ENCODE measurements around the gene CDSN.

Gene CDSN

GRCh38 chr6:31116661-31117385 is 3.4 kb downstream of the CDSN start:
- DNase-seq (ENCODE audit: low spot score in 2 of 2): no peak
- Histone ChIP-seq H3K4me3 (no peak overlapping the region), H3K36me3 (replicated peaks) (no peaks in the 10 kb centered on the region), H3K9me3 (no peaks in the 10 kb centered on the region), H3K27me3 (ENCODE audit: low read depth) (no peaks in the 10 kb centered on the region), H3K4me1 (no peaks in the 10 kb centered on the region)
- in situ Hi-C loops (cut with MboI; ENCODE audit: low sequenced_read_pairs): no loop called here

GRCh38 chr6:31115941-31116560 is 4.2 kb downstream of the CDSN start:
- no peaks in the 10 kb centered on the region for H3K27me3 ChIP-seq (ENCODE audit: low read depth)
- no peaks in the 10 kb centered on the region for H3K4me1 ChIP-seq
- no peaks in the 10 kb centered on the region for H3K9me3 ChIP-seq
- no peak for DNase-seq (ENCODE audit: low spot score in 2 of 2)
- H3K36me3 ChIP-seq (replicated peaks): no peaks in the 10 kb centered on the region
- in situ Hi-C loops (cut with MboI; ENCODE audit: low sequenced_read_pairs): no loop called here
- no peak overlapping the region for H3K4me3 ChIP-seq

- Histone ChIP-seq H3K36me3 (replicated peaks) (no peaks in the 10 kb centered on the region), H3K4me1 (no peaks in the 10 kb centered on the region), H3K9me3 (no peaks in the 10 kb centered on the region), H3K4me3 (no peak overlapping the region), H3K27me3 (ENCODE audit: low read depth) (peaks cover 4% of the 10 kb centered on the region)
- peak; percentile 29 to 33 for DNase-seq (ENCODE audit: low spot score in 2 of 2)
- in situ Hi-C loops (cut with MboI; ENCODE audit: low sequenced_read_pairs): no loop called here
Measured at GRCh38 chr6:31114970-31115849, 5.0 kb downstream of the CDSN start.

- Histone ChIP-seq H3K27me3 (ENCODE audit: low read depth) (peaks cover 8% of the 10 kb centered on the region), H3K4me3 (no peak within 1 kb of the TSS), H3K36me3 (replicated peaks) (no peaks in the 10 kb centered on the region), H3K4me1 (no peaks in the 10 kb centered on the region), H3K9me3 (no peaks in the 10 kb centered on the region)
- DNase-seq (ENCODE audit: low spot score in 2 of 2): no peak
- in situ Hi-C loops (cut with MboI; ENCODE audit: low sequenced_read_pairs): no loop called here
Measured at GRCh38 chr6:31114541-31114878, 5.7 kb downstream of the CDSN start, which contains the start of gene PSORS1C1. Gene PSORS1C1, plus strand, starts transcription at chr6:31114800. Its CDS starts 14,833 bp downstream, at chr6:31129633.

GRCh38 chr6:31113861-31114540 is 6.2 kb downstream of the CDSN start:
- H3K27me3 ChIP-seq (ENCODE audit: low read depth): peaks cover 8% of the 10 kb centered on the region
- H3K9me3 ChIP-seq: no peaks in the 10 kb centered on the region
- no peak for DNase-seq (ENCODE audit: low spot score in 2 of 2)
- H3K4me3 ChIP-seq: no peak overlapping the region
- in situ Hi-C loops (cut with MboI; ENCODE audit: low sequenced_read_pairs): no loop called here
- no peaks in the 10 kb centered on the region for H3K4me1 ChIP-seq
- H3K36me3 ChIP-seq (replicated peaks): no peaks in the 10 kb centered on the region

GRCh38 chr6:31112478-31112877 is 7.8 kb downstream of the CDSN start, which contains the start of gene C6orf15:
Gene C6orf15, minus strand, starts transcription at chr6:31112575. Its CDS starts 20 bp downstream, at chr6:31112555.
- DNase-seq (ENCODE audit: low spot score in 2 of 2): no peak
- Histone ChIP-seq H3K9me3 (no peaks in the 10 kb centered on the region), H3K27me3 (ENCODE audit: low read depth) (peaks cover 8% of the 10 kb centered on the region), H3K36me3 (replicated peaks) (no peaks in the 10 kb centered on the region), H3K4me3 (no peak within 1 kb of the TSS), H3K4me1 (no peaks in the 10 kb centered on the region)
- in situ Hi-C loops (cut with MboI; ENCODE audit: low sequenced_read_pairs): no loop called here

- no peaks in the 10 kb centered on the region for H3K36me3 ChIP-seq (replicated peaks)
- H3K4me3 ChIP-seq: no peak overlapping the region
- no peak for DNase-seq (ENCODE audit: low spot score in 2 of 2)
- in situ Hi-C loops (cut with MboI; ENCODE audit: low sequenced_read_pairs): no loop called here
- no peaks in the 10 kb centered on the region for H3K9me3 ChIP-seq
- no peaks in the 10 kb centered on the region for H3K4me1 ChIP-seq
- H3K27me3 ChIP-seq (ENCODE audit: low read depth): peaks cover 8% of the 10 kb centered on the region
Measured at GRCh38 chr6:31111712-31112111, 8.5 kb downstream of the CDSN start.

- in situ Hi-C loops (cut with MboI; ENCODE audit: low sequenced_read_pairs): no loop called here
- Histone ChIP-seq H3K4me1 (no peaks in the 10 kb centered on the region), H3K4me3 (no peak overlapping the region), H3K27me3 (ENCODE audit: low read depth) (peaks cover 8% of the 10 kb centered on the region), H3K9me3 (no peaks in the 10 kb centered on the region), H3K36me3 (replicated peaks) (no peaks in the 10 kb centered on the region)
- DNase-seq (ENCODE audit: low spot score in 2 of 2): no peak
Measured at GRCh38 chr6:31110825-31111582, 9.2 kb downstream of the CDSN start.

GRCh38 chr6:31107052-31107451 is 13.2 kb downstream of the CDSN start:
- DNase-seq (ENCODE audit: low spot score in 2 of 2): no peak
- H3K4me3 ChIP-seq: no peak overlapping the region
- peaks cover 8% of the 10 kb centered on the region for H3K27me3 ChIP-seq (ENCODE audit: low read depth)
- no peaks in the 10 kb centered on the region for H3K9me3 ChIP-seq
- no peaks in the 10 kb centered on the region for H3K4me1 ChIP-seq
- in situ Hi-C loops (cut with MboI; ENCODE audit: low sequenced_read_pairs): no loop called here
- no peaks in the 10 kb centered on the region for H3K36me3 ChIP-seq (replicated peaks)

GRCh38 chr6:31103136-31103535 is 17.1 kb downstream of the CDSN start:
- H3K4me1 ChIP-seq: peaks cover 6% of the 10 kb centered on the region
- no peak overlapping the region for H3K4me3 ChIP-seq
- H3K27me3 ChIP-seq (ENCODE audit: low read depth): no peaks in the 10 kb centered on the region
- no peak for DNase-seq (ENCODE audit: low spot score in 2 of 2)
- H3K9me3 ChIP-seq: no peaks in the 10 kb centered on the region
- in situ Hi-C loops (cut with MboI; ENCODE audit: low sequenced_read_pairs): no loop called here
- H3K36me3 ChIP-seq (replicated peaks): no peaks in the 10 kb centered on the region

- Histone ChIP-seq H3K36me3 (replicated peaks) (no peaks in the 10 kb centered on the region), H3K4me1 (peaks cover 17% of the 10 kb centered on the region), H3K9me3 (no peaks in the 10 kb centered on the region), H3K4me3 (no peak overlapping the region), H3K27me3 (ENCODE audit: low read depth) (no peaks in the 10 kb centered on the region)
- no peak for DNase-seq (ENCODE audit: low spot score in 2 of 2)
- in situ Hi-C loops (cut with MboI; ENCODE audit: low sequenced_read_pairs): loop anchor here (25.0 kb wide), 1 partner anchor 611 kb away; the partner anchor contains the start of gene HLA-E
Measured at GRCh38 chr6:31098449-31098938, 21.8 kb downstream of the CDSN start.

- no peak for DNase-seq (ENCODE audit: low spot score in 2 of 2)
- in situ Hi-C loops (cut with MboI; ENCODE audit: low sequenced_read_pairs): loop anchor here (25.0 kb wide), 1 partner anchor 609 kb away; the partner anchor contains the start of gene HLA-E
- peaks cover 3% of the 10 kb centered on the region; the same call in 1 of the 2 replicates for H3K9me3 ChIP-seq
Measured at GRCh38 chr6:31096656-31097055, 23.6 kb downstream of the CDSN start.

More at GRCh38 chr6:31096656-31097055, 23.6 kb downstream of the CDSN start:
- Histone ChIP-seq H3K4me3 (no peak overlapping the region), H3K36me3 (replicated peaks) (no peaks in the 10 kb centered on the region), H3K4me1 (peaks cover 29% of the 10 kb centered on the region), H3K27me3 (ENCODE audit: low read depth) (no peaks in the 10 kb centered on the region)

Data from HAP-1 (cell line).